Measurements from ENCODE around the gene PODXL. TPM values are rescaled to one million over a fixed set of nuclear protein-coding genes. Genes with fewer than 3 reads are reported as not detected.

Gene PODXL
- total and polyA plus RNA-seq, 3 donors from 2014 or later: 15.4 to 27.3 (median 19.4) TPM

DNA sequence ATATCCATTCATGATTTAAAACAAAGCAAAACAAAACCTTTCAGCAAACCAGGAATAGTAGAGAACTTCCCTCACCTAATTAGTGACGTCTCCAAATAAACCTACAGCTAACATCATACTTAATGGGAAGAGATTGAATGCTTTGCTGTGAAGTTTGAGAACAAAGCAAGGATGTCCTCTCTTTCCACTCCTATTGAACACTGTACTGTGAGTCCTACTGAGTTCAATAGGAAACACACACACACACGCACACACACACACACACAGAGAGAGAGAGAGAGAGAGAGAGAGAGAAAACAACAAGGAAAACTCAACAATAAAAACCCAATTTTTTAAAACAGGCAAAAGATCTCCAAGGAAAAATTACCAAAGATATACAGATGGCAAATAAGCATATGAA is 32.3 kb downstream of the PODXL start:
- Histone ChIP-seq H3K27me3 (no peaks in the 10 kb centered on the region), H3K4me1 (peaks cover 27% of the 10 kb centered on the region), H3K27ac (no peak overlapping the region), H3K4me3 (no peak overlapping the region), H3K9me3 (no peaks in the 10 kb centered on the region), H3K36me3 (ENCODE audit: low read depth, missing control alignments) (no peaks in the 10 kb centered on the region)
- TF ChIP-seq POLR2A (IDR thresholded peaks at IDR 0.05): no peak
- TF ChIP-seq, protein P1, sequence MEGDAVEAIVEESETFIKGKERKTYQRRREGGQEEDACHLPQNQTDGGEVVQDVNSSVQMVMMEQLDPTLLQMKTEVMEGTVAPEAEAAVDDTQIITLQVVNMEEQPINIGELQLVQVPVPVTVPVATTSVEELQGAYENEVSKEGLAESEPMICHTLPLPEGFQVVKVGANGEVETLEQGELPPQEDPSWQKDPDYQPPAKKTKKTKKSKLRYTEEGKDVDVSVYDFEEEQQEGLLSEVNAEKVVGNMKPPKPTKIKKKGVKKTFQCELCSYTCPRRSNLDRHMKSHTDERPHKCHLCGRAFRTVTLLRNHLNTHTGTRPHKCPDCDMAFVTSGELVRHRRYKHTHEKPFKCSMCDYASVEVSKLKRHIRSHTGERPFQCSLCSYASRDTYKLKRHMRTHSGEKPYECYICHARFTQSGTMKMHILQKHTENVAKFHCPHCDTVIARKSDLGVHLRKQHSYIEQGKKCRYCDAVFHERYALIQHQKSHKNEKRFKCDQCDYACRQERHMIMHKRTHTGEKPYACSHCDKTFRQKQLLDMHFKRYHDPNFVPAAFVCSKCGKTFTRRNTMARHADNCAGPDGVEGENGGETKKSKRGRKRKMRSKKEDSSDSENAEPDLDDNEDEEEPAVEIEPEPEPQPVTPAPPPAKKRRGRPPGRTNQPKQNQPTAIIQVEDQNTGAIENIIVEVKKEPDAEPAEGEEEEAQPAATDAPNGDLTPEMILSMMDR (IDR thresholded peaks at IDR 0.05): no peak
- WGBS, 2 donors: 53 to 70% methylated on average over 2 of the region's 2 CpGs
- no peak for DNase-seq
- intact Hi-C loops (cut with DNase I; ENCODE audit: low total_unique reads): no loop called here

DNA sequence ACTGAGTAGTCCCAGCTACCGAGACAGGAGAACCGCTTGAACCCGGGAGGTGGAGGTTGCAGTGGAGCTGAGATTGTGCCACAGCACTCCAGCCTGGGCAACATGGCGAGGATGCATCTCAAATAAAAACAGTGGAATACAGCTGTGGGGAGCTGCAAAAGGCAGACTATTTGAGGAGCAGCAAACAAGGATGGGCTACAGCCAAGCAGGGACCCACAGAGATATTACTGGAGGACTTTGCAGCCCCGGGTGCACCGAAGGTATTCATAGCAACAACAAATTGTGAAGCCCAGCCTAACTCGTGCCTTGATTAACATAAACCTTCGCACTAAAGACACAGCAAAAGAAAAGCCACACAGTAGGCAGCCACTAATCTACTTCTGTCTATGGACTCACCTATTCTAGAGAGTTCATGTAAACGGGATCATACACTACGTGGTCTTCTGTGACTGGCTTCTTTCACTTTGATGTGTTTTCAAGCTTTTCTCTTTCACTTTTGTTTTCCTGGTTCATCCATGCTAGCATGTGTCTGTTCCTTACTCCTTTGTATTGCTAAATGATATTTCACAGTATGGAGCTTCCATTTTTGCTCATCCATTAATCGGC is 34.0 kb downstream of the PODXL start:
- WGBS, 2 donors: 83 to 84% methylated on average over 11 of the region's 11 CpGs
- intact Hi-C loops (cut with DNase I; ENCODE audit: low total_unique reads): no loop called here
- TF ChIP-seq, protein P1 (IDR thresholded peaks at IDR 0.05): no peak
- TF ChIP-seq POLR2A (IDR thresholded peaks at IDR 0.05): no peak
- Histone ChIP-seq H3K4me1 (peaks cover 23% of the 10 kb centered on the region), H3K9me3 (no peaks in the 10 kb centered on the region), H3K27me3 (no peaks in the 10 kb centered on the region), H3K36me3 (ENCODE audit: low read depth, missing control alignments) (no peaks in the 10 kb centered on the region), H3K4me3 (no peak overlapping the region), H3K27ac (peak overlapping the region; percentile 80 to 83)
- DNase-seq: no peak

DNA sequence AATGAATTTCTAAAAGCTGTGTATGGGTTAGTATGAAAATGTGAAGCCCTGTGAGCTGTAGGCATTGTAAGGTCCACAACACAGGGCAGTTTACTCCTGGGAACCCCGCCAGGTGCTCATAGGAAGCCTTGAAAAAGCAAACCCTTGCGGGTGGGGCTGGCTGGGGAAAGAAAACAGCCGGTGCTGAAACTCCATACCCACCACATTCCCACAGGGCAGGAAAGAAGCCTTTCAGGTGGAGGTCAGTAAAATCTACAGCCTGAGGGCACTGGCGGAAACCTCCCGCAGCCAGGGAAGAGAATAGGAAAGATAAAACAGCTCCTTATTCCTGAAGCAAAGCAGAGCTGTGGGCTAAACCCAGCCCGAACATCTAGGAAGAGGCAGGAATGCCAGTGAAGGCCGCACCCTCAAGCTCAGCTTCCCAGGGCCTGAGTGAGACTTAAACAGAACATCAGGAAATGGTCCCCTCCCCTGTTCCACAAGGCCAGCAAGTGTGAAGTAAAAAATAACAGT is 34.7 kb downstream of the PODXL start:
- H3K4me1 ChIP-seq: peaks cover 23% of the 10 kb centered on the region
- no peak overlapping the region for H3K4me3 ChIP-seq
- H3K27ac ChIP-seq: peak overlapping the region; percentile 80 to 83

DNA sequence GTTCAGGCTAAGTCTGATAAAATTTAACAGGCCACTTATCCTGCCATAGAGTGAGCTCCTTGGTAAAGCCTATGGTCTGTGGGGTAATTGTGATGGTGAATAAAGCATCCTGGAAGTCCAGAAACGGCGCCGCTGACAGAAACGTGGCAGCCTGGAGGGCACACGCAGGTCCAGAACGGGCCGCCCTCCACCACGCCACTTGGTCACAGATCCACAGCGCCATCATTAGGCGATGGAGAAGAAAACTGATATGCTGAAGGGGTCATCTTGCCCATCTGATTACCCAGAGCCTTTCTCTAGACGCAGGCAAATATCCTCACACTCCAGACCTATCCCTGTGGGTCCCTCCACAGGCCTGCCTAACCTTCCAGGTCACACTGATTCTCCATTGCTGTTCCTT is 37.8 kb downstream of the PODXL start:
- no peak for DNase-seq

More for the DNA sequence above, 34.7 kb downstream of the PODXL start:
- WGBS, 2 donors: 57% methylated on average over 7 of the region's 7 CpGs
- peak; percentile 65 for DNase-seq
- Histone ChIP-seq H3K27me3 (no peaks in the 10 kb centered on the region), H3K9me3 (no peaks in the 10 kb centered on the region), H3K36me3 (ENCODE audit: low read depth, missing control alignments) (no peaks in the 10 kb centered on the region)
- intact Hi-C loops (cut with DNase I; ENCODE audit: low total_unique reads): no loop called here
- TF ChIP-seq, protein P1 (IDR thresholded peaks at IDR 0.05): no peak
- TF ChIP-seq POLR2A (IDR thresholded peaks at IDR 0.05): no peak

More for the DNA sequence above, 37.8 kb downstream of the PODXL start:
- intact Hi-C loops (cut with DNase I; ENCODE audit: low total_unique reads): no loop called here
- Histone ChIP-seq H3K4me1 (peaks cover 25% of the 10 kb centered on the region), H3K27ac (peak overlapping the region in 1 of 2 donors; percentile 80), H3K4me3 (no peak overlapping the region), H3K36me3 (ENCODE audit: low read depth, missing control alignments) (no peaks in the 10 kb centered on the region), H3K27me3 (no peaks in the 10 kb centered on the region), H3K9me3 (no peaks in the 10 kb centered on the region)
- WGBS, 2 donors: 89 to 90% methylated on average over 11 of the region's 11 CpGs
- no peak for TF ChIP-seq POLR2A (IDR thresholded peaks at IDR 0.05)
- TF ChIP-seq, protein P1 (IDR thresholded peaks at IDR 0.05): no peak

Data from testis (tissue), 3 donors.